ENCODE results near the gene ITPR3.
"Not testable (repeated sequence)": the region's sequence is repeated elsewhere in the genome, so short reads cannot be mapped to it uniquely, and the experiment has no call there.

Gene ITPR3

DNA sequence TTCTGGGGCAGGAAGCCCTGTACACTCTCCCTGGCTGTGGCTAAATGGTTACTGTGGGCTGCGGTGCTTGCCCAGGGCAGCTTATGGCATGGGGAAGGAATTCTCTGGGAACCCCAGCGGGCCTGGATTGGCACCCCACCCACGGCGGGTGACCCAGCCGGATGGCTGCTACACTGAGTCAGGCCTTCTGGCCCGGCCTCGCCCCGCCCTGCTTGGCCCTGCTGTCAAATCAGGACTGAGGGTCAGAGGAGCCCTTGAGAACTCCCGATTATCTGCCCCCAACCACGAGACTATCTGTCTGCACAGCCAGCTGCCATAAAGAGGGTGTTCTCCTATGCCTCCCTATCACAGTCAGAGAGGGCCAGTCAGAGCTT, 7.3 kb upstream of the ITPR3 start:
- DNase-seq (ENCODE audit: low spot score): no peak

DNA sequence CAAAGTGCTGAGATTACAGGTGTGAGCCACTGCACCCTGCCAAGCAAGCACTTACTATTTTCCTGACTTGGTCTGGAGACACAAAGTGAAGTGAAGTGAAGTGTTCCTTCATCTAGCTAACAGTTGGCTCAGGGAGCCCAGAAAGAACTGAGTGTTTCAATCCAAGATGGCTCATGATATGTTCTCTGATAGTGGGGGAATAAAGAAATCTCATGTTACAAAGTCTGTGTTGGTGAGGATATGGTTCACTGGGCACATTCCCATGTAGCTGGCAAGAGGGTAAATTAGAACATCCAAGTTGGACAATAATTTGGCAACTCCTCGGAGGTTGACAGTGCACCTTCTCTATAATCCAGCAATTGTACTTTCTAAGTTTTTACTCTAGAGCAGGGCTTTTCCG, 5.0 kb upstream of the ITPR3 start:
- DNase-seq (ENCODE audit: low spot score): no peak

DNA sequence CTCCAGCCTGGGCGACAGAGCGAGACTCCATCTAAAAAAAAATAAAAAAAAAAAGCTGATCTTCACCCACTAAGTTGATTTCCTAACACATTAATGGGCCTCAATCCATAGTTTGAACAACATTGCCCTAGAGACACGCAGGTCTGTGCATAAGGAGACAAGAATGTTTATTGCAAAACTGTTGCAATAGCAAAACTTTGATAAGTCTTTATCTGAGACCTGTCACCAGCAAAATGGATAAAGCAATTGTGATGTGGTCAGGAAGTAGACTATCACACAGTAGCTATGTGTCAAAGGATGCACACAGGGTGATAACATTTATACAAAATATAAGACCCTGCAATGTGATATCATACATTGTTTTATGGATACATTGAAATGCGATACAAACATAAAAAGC, 4.2 kb upstream of the ITPR3 start:
- no peak for DNase-seq (ENCODE audit: low spot score)

DNA sequence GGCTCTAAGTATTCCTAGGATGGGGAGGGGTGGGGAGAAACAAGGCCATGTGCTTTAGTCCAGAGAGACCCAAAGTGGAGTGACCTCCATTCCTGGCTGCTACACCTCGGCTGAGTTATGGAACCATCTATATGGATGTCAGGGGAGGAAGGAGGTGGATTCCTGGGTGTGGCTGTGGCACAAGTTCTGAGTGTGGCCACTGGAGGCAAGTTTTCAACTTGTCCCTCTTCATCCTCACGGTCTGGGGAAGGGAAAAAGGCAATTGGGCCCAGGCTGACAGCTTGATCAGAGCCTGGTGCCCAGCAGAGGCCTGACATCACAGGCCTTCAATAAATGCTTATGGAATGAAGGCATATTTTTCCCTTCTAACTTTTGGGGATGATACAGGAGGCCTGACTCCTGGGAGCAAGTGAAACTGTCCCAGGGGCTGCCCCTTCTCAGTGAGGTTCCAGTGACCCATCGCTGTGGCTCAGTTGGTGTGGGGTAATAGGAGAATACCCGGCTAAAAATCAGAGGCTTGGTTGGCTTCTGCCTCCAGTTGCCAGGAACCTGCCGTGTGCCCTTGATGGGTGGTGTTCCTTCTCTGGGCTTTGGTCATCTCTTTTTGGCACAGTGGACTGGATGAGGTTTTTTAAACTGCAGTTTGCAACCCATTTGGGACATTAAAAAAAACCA, 1.8 kb upstream of the ITPR3 start:
- no peak for DNase-seq (ENCODE audit: low spot score)

DNA sequence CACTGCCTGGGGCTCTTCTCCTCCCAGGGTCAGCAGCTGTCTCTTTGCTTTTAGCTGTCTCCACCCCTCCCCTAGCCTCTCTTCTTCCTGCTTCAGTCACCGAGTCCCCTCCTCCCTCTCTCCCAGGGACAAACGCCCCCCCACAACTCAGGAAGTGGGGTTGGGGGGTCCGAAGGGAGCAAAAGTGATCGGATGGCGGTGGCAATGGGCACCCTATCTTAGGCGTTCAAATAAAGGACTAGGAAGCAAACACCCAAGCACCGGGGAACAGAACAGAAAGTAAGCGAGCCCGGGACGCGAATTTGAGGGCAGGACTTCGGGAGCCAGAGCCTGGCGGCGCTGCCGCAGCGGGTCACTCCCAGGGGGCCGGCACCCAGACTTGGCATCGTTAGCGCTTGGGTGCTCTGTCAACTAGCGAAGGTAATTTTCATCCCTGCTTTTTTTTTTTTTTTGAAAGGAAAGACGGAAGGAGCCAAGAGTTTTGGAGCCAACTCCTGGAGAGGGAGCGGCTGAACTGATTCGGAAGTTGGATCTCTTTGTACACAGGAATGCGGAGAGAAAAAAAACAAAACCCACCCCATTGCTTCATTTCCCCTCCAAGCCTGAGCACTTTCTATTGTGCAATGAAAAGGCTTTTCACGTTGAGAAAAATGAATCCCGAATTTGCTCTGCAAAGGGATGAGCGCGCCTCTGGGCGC, 815 bp upstream of the ITPR3 start:
- no peak for DNase-seq (ENCODE audit: low spot score)

DNA sequence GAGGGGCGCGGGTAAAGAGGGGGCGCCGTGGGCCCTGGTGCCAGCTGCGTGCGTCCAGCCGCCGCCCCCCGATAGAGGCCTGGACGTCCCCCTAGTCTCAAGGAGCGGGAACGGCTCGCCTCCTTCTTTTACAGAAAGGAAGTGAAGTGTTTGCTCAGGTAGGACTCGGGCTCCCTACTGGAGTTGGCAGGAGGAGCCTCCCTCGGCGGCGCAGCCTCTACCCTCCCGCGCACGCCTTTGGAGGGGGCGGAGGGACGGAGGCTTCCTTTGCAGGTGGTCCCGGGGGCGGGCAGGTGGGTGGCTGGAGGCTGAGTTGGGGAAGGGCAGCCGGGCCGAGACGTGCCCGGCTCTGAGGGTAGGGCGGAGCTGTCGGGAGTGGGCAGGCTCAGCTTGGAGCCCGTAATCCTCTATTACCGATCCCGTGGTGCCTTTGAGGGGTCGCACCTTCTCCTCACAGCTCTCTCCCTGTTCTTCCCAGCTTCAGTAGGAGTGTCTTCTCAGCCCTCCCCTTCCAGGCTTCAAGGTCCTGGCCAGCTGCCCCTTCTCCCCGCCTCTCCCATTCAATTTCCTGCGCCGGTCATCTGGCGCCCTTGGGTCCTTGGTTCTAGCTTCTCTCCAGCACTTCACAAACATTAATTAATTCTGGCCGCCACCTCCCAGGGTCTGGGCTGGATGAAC, 728 bp downstream of the ITPR3 start:
- DNase-seq (ENCODE audit: low spot score): no peak

DNA sequence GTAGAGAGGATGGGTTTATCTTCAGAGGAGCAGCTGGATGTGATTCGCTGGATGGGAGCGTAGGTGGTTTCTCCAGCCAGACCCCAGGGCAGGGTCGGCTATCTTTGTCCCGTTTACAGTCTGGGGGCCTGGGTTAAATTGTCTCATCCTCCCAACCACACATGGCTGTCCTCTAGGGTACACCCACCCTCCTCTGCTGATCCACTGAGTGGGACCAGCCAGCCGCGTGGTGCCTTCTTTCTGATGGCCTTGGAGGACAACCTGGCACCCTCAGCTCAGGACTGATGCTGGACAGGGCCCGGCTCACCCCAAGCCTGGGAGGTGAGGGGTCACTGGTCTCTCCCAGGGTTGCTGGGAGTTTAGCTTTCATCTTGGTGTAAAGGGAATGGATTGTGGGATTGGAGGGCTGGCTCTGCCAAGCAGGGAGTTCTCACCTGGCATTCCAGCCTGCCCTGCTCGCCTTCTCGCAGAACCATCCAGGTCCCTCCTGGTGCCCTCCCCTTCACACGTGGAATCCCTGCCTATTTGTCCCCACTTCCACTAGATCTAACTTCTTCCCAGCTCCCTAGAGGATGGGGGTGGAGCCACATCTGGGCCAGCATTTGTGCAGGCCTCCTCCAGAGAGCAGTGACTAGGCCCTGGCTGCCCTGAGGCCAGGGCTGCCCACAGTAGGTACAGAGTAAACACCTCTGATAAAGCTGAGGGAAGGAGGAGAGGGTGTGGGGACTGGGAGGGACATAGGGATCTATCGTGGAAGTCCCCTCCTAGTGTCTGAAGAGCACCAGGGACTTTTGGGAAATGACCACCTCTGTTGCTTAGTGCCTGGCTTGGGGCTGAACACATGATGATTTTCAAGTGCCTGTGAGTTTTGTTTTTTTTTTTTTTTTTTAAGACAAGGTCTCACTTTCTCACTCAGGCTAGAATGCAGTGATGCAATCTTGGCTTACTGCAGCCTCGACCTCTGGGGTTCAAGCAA, 1.6 kb downstream of the ITPR3 start:
- DNase-seq (ENCODE audit: low spot score): no peak

DNA sequence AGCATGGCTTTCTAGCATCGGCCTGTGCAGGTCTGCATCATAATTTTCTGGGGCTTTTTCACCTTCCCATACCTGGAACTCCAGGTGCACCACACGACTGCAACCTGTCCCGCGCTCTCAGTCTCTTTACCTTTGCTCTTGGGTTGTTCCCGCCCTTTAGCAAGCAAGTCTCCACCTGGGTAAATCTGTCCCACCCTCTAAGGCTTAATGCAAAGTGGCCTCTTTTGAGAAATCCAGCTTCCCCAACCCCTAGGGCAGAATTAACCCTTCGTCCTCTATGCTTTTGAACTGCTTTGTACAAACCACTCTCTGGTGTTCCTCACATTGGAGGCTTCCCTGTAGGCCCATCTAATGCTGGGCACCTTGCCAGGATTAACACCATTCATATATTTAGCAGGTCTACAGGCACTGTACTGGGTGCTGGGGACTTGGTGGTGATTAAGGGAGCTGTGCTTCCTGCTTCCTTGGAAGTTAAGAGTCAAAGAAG, 2.8 kb downstream of the ITPR3 start:
- no peak for DNase-seq (ENCODE audit: low spot score)

DNA sequence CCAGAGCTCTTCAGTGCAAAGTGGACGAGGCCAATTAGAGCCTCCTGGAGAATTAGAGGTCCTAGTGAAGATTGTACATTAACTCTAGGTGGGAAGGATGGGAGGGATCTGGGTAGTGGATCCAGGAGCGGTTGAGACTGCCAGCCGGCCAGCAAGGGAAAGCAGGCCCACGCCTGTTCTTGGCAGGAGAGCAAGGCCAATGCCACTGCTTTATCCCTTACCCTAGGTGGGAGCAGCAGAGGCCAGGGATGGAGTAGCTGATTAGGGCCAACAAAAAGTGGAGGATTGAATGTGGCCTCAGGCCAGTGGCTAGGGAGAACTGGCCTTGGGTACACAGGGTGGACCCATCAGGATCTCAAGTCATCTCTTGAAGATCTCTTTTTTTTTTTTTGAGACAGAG, 3.7 kb downstream of the ITPR3 start:
- DNase-seq (ENCODE audit: low spot score): no peak

DNA sequence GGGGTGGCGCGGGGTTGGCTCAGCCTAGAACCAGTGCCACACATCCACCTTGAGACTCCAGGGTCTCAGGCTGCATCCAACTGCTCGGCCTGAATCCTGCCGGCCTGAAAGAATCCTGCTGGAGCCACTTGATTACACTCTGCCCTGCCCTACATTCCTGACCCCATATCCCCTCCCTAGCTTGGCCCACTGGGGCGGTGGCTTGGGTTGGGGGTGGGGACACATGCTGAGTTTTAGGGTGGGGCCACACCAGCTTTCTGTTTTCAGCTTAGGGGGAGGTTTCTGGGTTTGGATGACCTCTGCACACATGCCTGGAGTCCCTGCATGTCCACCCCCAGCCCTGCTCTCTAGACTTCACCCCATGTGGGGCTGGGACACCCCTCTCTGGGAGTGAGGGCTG, 6.8 kb downstream of the ITPR3 start:
- no peak for DNase-seq (ENCODE audit: low spot score)

DNA sequence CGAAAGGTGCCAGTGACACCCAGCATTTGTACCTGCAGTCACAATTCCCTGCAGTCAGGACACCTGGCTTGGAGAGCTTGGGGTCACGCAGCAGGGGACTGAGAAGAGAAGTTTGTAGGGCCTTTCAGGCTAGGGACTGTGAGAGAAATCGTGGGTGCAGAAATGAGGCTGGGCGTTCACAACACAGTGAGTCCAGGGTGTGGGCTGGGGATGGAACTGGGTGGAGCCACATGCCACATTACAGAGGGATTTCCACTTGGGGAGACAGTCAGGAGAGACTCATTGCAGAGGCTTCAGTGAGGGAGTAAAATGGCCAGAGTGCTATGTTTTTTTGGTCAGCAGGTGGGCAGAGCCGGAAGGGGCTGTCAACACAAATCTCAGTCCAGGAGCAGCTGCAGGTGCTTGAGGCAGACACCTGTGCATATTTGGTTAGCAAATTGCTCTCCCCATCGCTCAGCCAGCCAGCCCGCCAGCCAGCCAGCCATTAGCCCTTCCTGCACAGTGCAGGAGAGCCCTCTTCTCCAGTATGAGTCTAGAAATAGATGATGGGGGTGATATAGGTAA, 7.4 kb downstream of the ITPR3 start:
- DNase-seq (ENCODE audit: low spot score): no peak

DNA sequence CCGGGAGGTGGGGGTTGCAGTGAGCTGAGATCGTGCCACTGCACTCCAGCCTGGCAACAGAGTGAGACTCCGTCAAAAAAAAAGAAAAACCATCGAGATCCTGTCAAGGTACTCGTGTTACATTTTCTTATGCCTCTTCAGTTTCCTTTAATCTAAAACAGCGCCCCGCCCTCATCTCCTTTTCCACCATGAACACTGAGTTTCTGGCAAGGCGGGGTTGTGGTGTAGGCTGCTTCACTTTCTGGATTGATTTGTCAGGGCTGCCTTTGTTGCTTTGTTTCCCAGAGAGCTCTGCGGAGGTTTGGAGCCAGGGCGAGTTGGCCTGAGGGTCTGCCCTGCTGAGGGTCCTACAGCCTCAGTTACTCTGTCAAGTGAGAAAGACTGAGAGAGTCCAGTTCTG, 8.9 kb downstream of the ITPR3 start:
- DNase-seq (ENCODE audit: low spot score): no peak

DNA sequence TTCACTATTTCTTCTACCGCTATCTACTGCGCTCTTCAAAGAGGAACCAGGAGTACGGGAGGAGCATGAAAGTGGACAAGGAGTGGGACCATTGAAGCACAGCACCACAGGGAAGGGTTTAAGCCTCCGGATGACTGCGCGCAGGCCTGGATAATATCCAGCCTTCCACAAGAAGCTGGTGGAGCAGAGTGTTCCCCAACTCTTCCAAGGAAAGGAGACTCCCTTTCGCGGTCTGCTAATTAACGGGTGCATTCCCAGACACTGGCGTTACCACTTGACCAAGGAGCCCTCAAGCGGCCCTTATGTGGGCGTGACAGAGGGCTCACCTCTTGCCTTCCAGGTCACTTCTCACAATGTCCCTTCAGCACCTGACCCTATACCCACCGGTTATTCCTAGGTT, 10.4 kb downstream of the ITPR3 start:
- not testable (repeated sequence) for DNase-seq (ENCODE audit: low spot score)

DNA sequence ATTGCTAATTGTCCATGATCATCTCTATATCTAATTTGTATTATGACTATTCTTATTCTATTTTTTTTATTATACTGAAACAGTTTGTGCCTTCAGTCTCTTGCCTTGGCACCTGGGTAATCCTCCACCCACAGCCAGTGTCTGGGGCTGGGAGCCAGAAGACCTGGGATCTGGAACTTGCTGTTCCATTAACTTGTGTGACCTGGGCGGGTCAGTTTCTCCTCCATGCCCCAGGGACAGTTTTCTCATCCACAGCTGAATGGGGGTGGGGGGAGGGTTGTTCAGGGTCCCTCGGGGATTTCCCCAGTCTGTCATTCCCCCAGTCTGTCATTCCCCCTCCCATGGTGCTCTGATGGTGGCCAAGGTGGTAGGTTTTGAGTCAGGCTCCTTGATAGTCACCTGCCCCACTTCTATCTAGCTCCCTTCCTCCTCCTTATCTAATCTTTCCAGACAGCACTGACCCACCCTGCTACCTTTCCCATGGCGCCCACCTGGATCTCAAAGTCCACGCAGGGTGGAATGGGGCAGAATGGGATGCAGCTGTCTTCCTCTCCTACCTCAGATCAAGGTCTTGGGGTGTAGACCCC, 10.9 kb downstream of the ITPR3 start:
- DNase-seq (ENCODE audit: low spot score): no peak

DNA sequence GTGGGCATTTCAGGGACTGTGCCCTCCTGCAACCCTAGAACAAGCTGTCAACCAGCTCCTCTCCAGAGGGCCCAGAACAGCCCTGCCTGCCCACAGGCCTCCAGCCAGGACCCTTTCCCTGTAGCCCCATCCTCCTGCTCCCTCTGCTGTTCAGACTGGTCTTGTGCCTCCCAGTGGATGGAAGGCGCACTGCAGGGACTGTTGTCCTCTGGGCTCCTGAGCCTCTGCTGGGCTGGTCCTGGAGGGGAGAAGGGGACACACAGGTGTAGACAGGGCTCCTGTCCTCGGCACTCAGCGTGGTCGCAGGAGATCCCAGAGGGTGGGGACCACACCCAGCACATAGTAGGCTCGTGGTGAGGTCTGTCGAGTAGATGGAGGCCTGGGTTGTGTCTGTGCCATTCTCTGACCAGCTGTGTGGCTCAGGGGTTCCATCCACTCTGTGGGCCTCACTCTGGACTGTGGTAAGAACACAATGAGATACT, 11.5 kb downstream of the ITPR3 start:
- DNase-seq (ENCODE audit: low spot score): peak; percentile 22

DNA sequence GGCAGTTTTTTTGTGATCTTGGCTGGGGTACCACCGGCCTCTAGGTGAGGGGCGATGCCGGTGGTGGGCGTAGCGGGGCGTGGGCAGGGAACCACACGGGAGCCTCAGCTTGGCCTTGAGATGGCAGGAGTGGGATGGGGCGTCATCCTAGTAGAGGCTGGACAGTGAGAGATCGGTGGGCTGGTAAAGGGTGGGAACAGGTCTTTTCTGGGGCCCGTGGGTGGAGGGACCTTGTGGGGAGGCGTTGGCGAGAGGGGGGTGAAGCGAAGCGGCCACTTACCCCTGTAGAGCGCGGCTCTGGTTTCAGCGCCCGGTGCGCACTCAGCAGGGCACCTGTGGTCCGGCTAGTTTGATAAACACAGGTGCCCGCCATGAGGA, 12.0 kb downstream of the ITPR3 start:
- DNase-seq (ENCODE audit: low spot score): no peak

DNA sequence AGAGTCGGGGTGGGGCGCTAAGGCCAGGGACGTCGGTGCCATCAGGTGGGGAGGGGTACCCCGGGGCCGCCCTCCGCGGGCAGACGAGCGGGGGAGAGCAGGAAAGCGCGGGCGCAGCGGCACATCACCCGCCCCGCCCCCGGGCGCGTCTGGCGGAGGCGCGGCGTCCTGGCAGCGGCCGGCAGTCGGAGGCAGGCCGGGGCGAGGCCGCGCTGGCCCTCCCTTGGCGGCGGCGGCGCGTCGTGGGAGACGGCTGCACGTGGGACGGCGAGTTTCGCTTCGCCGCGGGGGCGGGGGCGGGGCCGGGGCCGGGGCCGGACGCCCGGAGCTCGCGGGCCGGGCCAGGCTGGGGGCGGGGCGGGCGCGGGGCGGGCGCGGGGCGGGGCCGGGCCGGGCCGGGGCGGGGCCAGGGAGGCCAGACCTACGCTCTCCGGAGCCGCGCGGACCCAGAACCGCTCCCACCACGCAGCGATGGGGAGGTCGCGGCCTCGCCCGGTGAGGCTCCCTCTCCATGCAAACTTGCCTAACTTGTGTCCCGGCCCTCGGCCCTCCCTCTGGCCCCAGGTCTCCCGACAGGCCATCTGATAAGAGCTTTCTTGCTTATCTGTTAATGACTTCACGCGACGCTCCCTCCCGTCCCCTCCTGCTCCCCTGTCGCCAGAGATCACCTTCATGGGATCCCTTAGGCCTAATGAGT, 12.5 kb downstream of the ITPR3 start:
- DNase-seq (ENCODE audit: low spot score): peak; percentile 15

DNA sequence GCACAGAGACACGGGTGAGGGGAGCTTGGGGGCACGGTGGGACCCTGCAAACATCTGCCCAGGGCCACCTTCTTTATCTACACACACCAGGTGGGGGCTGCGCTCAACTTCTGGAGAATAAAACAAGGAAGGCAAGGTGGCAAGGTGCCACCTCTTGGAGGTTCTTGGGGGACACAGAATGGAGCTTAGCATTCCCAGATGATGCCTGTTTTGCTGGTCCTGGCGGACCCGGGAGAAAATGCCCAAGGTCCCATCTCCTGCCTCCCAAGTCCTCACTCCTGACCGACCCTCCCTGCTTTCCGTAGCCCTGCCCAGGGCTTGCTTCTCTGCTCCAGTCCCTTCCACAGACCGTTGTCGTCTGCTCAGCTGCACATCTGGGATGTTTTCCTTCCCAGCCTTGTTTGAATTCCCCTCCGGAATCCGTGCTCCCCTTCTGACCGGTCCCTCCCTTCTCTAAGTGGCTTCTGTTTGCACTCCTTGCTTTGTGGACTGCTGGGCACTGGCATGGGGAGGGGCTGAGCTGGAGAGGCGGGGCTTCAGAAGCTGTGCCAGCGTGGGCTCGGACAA, 13.1 kb downstream of the ITPR3 start:
- no peak for DNase-seq (ENCODE audit: low spot score)

DNA sequence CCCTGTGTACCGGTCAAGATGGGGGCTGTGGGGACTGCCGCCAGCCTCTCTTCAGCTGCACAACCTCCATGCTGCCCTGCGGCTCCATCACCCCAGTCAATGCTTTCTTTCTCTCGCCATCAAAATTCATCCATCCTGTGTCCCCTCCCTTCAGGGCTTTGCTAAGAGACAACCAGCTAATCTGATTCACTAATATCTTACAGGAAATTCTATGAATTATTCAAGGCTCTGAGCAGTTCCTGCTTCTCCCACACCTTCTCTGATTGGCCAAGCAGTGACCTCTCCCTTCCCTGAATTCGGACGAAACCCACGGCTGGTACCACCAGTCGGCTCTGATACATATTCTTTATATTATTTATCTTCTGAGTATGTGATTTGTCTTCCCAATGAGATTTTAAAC, 13.8 kb downstream of the ITPR3 start:
- DNase-seq (ENCODE audit: low spot score): no peak

DNA sequence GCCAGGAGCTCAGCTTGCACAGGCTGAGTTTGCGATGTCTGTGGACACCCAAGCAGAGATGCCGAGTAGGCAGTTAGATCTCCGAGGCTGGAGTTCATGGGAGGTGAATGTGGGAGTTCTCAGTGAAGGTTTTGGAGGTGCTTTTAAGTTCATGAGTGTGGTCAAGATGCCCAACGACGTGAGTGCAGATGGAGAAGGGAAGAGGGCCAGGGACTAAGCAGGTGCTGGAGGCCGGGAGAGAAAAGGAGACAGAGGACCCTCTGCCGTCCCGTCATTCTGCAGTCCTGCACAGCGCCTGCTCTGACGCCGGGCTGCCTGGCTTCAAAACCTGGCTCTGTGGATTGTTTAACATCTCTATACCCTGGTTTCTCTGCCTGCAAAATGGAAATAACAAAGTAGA, 15.5 kb downstream of the ITPR3 start:
- no peak for DNase-seq (ENCODE audit: low spot score)
